ENCODE measurements around the gene UBASH3B.

- no peak for TF ChIP-seq BHLHE40 (IDR thresholded peaks at IDR 0.05; ENCODE audit: borderline replicate concordance)
- TF ChIP-seq TARDBP (IDR thresholded peaks at IDR 0.05) = no peak
- no peak for TF ChIP-seq NFRKB (IDR thresholded peaks at IDR 0.05)
- no peak for TF ChIP-seq LEF1 (IDR thresholded peaks at IDR 0.05; ENCODE audit: borderline replicate concordance)
Observed at GRCh38 chr11:122850076-122850631, 194.6 kb downstream of the UBASH3B start.

Data from HEK293T (cell line).